Small intestine (tissue), 16 donors: Measurements from ENCODE around the gene ALDH3A1. TPM values are rescaled to one million over a fixed set of nuclear protein-coding genes. Genes with fewer than 3 reads are reported as not detected.

Experiments used
- DNase-seq, 2 donors: peaks; one replicate each; pipeline versions ENCODE4 v3.0.0 to v3.0.0-alpha.2; 2013
- FAIRE-seq: peaks from 2 replicates; lab custom pipeline; 2012; peaks lifted over from hg19 to GRCh38; lab: Jason Lieb, UNC
- H3K27ac ChIP-seq, 3 donors: one replicate each; pipeline ENCODE4 v1.5.1; 2013; ENCODE audit warnings: low read length in 2 of 3, mild to moderate bottlenecking in 2 of 3, control low read depth in 1 of 3, inconsistent platforms in 1 of 3, low read depth in 1 of 3, moderate library complexity in 1 of 3
- H3K27me3 ChIP-seq, 3 donors: one replicate each; pipeline ENCODE4 v1.6.1; 2013; ENCODE audit warnings: low read length in 3 of 3, inconsistent platforms in 1 of 3; ENCODE audit not compliant: control insufficient read depth in 3 of 3, insufficient read depth in 3 of 3
- H3K36me3 ChIP-seq, 3 donors: one replicate each; pipeline ENCODE4 v1.6.1; 2013; ENCODE audit warnings: low read length in 3 of 3, inconsistent platforms in 1 of 3, low read depth in 1 of 3, mild to moderate bottlenecking in 1 of 3, moderate library complexity in 1 of 3; ENCODE audit not compliant: control insufficient read depth in 3 of 3, insufficient read depth in 2 of 3
- H3K4me1 ChIP-seq, 3 donors: one replicate each; pipeline ENCODE4 v1.6.1; 2013; ENCODE audit warnings: low read length in 2 of 3, inconsistent platforms in 1 of 3, low read depth in 1 of 3, mild to moderate bottlenecking in 1 of 3, moderate library complexity in 1 of 3; ENCODE audit not compliant: control insufficient read depth in 3 of 3, insufficient read depth in 2 of 3
- H3K4me3 ChIP-seq, 3 donors: one replicate each; pipeline ENCODE4 v1.5.1; 2013; ENCODE audit warnings: low read length in 3 of 3, control low read depth in 1 of 3, inconsistent platforms in 1 of 3, low read depth in 1 of 3, mild to moderate bottlenecking in 1 of 3, moderate library complexity in 1 of 3
- H3K9me3 ChIP-seq, 2 donors: one replicate each; pipeline ENCODE4 v1.6.1; 2013; ENCODE audit warnings: low read depth in 1 of 2, low read length in 1 of 2; ENCODE audit not compliant: control insufficient read depth in 2 of 2, insufficient read depth in 1 of 2
- WGBS, 3 donors: extraction: QIAGEN DNeasy Blood & Tissue Kit; methylation state at CpG; one replicate each; pipeline ENCODE4 v1.1.7; 2013; 5-methylcytosine and 5-hydroxymethylcytosine counted together
- long read RNA-seq, 10 donors: transcript quantifications; one replicate each; lab custom pipeline, GENCODE V29; 2026
- polyA plus RNA-seq, 4 donors: library from polyadenylated mRNA; stranded (reverse) in 3 of 4; unstranded in 1 of 4; fragments of 200-250 nt in 3 of 4; fragments of 120-200 nt in 1 of 4; gene quantifications; one replicate each; pipeline versions ENCODE4 v1.2.1 to v1.2.3, GENCODE V29; 2013
- donor health status: healthy with polysubstance abuse.
- donor health status: control.
- donor health status: control.
- donor health status: Bipolar disorder and iron deficiency.
- donor health status: healthy.

ALDH3A1 gene
- 1 to 10 TPM in 3 of 4 donors, under 1 TPM in 1; 0.92 to 5.8 (median 3.1) TPM for polyA plus RNA-seq
- long read RNA-seq, donor 1 = 0 reads
- long read RNA-seq, donor 2 = 0 reads
- long read RNA-seq, donor 3 = 0 reads
- long read RNA-seq, donor 4 = 0 reads
- long read RNA-seq, donor 5 = 0 reads
- long read RNA-seq, donor 6, partial matches to known transcripts = 0 of 1 reads
- long read RNA-seq, donor 6, other reads (novel, unspliced or antisense) = 0 of 1 reads
- long read RNA-seq, donor 7 = 0 reads
- long read RNA-seq, donor 8 = 0 reads
- long read RNA-seq, donor 9 = 0 reads
- long read RNA-seq, donor 10 = 0 reads

DNA sequence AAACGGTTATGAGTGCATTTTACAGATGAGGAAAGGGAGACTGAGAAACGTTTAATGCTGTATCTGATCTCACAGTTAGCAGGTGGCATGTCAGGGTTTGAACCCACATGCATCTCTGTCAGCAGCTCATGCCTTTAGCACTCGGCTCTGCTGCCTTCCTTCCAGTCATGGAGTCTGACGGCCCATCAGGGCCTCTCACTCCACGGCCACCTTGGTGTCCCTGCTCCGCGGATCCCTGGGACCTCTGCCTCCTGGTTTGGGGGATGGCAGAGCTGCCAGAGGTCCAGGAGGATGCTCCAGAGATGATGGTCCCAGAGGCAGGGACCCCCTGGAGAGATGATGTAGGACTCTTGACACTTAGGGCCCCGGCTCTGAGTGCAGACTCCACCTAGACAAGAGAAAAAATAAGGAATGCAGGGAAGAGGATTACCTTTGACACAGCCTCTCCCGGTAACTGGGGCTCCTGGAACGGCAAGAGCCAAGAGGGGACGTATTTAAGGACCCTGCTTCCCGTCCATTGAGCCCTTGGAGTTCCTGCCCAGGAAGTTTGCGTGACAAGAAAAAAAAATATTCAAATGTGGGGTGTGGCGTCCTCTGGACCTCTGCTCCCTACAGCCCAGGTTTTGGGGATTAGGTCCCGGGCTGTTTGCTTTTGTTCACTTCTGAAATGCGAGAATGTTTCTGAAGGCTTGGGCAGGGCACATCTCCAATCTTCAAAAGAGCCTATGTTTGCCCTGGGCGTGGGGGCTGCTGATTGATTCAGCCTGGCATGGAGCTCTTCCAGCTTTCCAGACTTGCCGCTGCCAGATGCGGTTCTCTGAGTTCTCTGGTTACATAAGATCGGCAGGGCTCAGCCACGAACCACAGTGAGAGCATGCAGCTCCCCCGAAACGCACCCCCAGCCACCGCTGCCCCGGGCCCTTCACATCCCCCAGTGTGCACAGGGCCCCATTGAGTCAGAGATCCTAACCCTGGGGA is at the start of gene ALDH3A1:
Gene ALDH3A1, minus strand, starts transcription at position 470 of the 978 bp plus-strand sequence. CDS start 3,169 bp downstream, outside the sequence.
- H3K9me3 ChIP-seq = no peaks in the 10 kb centered on the region
- H3K4me3 ChIP-seq = no peak within 1 kb of the TSS
- DNase-seq (peak; percentile 37 to 73), FAIRE-seq (no peak)
- H3K36me3 ChIP-seq = no peaks in the 10 kb centered on the region
- H3K27ac ChIP-seq = no peak within 1 kb of the TSS
- H3K4me1 ChIP-seq = peaks cover 0 to 22% (median 0%) of the 10 kb centered on the region in 3 donors
- 15 to 48% (median 26%) methylated on average over 25 of the region's 25 CpGs for WGBS, 3 donors
- peaks cover 0 to 4% (median 0%) of the 10 kb centered on the region in 3 donors for H3K27me3 ChIP-seq

DNA sequence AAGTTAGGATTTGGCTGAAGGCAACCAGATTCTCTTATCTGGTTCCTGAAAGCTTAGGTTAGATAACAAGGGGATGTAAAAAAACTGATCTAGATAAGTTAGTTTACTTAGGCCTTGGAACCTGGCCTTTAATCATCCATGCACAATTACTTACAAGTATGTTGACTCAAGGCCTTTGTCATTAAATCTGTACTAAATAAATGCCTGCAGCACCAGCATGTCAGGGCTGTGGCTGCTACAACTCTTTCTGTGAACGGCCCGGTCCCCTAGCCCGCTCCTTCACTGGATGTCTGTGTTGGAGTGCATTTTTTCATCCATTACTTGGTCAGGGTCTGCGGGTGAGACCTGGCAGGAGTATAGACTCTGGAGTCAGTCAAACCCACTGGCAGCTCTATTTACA is 48.4 kb upstream of the ALDH3A1 start:
- peaks cover 3 to 38% (median 10%) of the 10 kb centered on the region in 3 donors for H3K36me3 ChIP-seq
- WGBS, 3 donors = 96 to 98% (median 97%) methylated on average over 4 of the region's 4 CpGs
- no peak for FAIRE-seq

DNA sequence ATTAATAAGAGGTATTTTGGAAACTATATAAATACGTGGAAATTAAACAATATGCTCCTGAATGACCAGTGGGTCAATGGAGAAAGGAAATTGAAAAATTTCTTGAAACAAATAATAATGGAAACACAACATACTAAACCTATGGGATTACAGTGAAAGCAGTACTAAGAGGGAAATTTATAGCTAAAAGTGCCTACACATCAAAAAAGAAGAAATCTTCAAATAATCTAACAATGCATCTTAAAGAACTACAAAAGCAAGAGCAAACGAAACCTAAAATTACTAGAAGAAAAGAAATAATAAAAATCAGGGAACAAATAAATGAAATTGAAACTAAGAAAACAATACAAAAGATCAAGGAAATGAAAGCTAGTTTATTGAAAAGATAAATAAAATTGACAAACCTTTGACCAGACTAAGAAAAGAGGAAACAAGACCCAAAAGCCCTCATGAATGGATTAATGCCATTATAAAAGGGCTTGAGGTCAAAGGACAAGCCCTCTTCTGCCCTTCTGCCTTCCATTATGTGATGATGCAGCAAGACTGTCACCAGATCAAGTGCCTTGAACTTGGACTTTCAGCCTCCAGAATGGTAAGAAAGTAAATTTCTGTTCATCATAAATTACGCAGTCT is 43.9 kb upstream of the ALDH3A1 start:
- H3K9me3 ChIP-seq = peaks cover 0 to 24% of the 10 kb centered on the region in 2 donors
- peaks cover 3 to 39% (median 6%) of the 10 kb centered on the region in 3 donors for H3K36me3 ChIP-seq
- WGBS, 3 donors = 93 to 95% (median 94%) methylated on average over 3 of the region's 3 CpGs
- DNase-seq = no peak
- FAIRE-seq = peak; percentile 5
- H3K4me1 ChIP-seq = no peaks in the 10 kb centered on the region
- H3K4me3 ChIP-seq = no peak overlapping the region
- H3K27ac ChIP-seq = no peak overlapping the region
- no peaks in the 10 kb centered on the region for H3K27me3 ChIP-seq

More for the DNA sequence above, 48.4 kb upstream of the ALDH3A1 start:
- peaks cover 0 to 30% of the 10 kb centered on the region in 2 donors for H3K9me3 ChIP-seq
- no peak overlapping the region for H3K27ac ChIP-seq
- DNase-seq = no peak
- no peak overlapping the region for H3K4me3 ChIP-seq
- H3K4me1 ChIP-seq = no peaks in the 10 kb centered on the region
- H3K27me3 ChIP-seq = no peaks in the 10 kb centered on the region

DNA sequence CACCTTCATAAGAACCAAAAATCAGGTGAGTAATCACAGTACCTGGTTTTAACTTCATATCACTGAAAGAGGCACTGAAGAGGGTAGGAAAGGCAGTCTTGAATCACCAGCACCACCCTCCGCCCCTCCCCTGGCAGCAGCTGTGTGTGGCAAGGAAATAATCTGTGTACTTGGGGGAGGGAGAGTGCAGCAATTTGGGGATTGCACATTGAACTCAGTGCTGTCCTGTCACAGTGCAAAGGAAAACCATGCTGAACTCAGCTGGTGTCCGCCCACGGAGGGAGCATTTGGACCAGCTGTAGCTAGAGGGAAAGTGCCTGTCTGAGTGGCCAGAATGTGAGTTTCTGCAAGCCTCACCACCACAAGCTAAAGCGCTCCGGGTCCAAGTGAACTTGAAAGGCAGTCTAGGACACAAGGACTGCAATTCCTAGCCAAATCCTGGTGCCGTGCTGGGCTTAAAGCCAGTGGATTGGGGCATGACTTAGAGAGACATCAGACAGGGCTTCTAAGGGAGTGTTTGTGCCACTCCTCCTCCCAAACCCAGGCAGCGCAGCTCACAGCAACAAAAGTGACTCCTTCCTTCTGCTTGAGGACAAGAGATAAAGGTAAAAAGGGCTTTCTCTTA is 39.7 kb upstream of the ALDH3A1 start:
- H3K4me3 ChIP-seq = no peak overlapping the region
- no peaks in the 10 kb centered on the region for H3K27me3 ChIP-seq
- no peak for FAIRE-seq
- no peaks in the 10 kb centered on the region for H3K9me3 ChIP-seq
- H3K4me1 ChIP-seq = no peaks in the 10 kb centered on the region
- DNase-seq = peak in 1 of 2 donors; percentile 25
- 75 to 86% (median 85%) methylated on average over 7 of the region's 7 CpGs for WGBS, 3 donors
- H3K36me3 ChIP-seq = peaks cover 0 to 34% (median 3%) of the 10 kb centered on the region in 3 donors
- no peak overlapping the region for H3K27ac ChIP-seq

DNA sequence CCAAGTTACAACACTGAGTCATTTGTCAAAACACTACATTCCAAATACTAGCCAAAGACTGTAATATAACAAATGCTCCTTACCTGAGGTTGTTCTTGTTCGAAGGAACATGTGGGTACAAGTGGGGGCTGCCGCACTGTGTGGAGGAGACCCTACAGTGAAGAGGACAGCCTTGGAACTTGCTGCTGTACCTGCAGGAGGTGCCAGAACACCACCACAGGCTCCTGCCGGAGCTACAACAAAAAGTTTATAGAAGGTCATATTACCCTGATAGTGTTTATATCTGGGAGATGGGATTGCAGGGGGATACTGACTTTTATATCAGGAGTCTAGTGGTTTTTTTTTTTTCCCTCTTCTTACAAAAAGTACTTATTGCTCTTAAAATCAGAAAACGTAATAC is 37.8 kb upstream of the ALDH3A1 start:
- Histone ChIP-seq H3K27me3 (no peaks in the 10 kb centered on the region), H3K4me1 (no peaks in the 10 kb centered on the region), H3K36me3 (peaks cover 0 to 34% (median 3%) of the 10 kb centered on the region in 3 donors), H3K9me3 (no peaks in the 10 kb centered on the region), H3K27ac (no peak overlapping the region), H3K4me3 (no peak overlapping the region)
- 69 to 71% (median 70%) methylated on average over 4 of the region's 4 CpGs for WGBS, 3 donors
- no peak for DNase-seq
- no peak for FAIRE-seq

DNA sequence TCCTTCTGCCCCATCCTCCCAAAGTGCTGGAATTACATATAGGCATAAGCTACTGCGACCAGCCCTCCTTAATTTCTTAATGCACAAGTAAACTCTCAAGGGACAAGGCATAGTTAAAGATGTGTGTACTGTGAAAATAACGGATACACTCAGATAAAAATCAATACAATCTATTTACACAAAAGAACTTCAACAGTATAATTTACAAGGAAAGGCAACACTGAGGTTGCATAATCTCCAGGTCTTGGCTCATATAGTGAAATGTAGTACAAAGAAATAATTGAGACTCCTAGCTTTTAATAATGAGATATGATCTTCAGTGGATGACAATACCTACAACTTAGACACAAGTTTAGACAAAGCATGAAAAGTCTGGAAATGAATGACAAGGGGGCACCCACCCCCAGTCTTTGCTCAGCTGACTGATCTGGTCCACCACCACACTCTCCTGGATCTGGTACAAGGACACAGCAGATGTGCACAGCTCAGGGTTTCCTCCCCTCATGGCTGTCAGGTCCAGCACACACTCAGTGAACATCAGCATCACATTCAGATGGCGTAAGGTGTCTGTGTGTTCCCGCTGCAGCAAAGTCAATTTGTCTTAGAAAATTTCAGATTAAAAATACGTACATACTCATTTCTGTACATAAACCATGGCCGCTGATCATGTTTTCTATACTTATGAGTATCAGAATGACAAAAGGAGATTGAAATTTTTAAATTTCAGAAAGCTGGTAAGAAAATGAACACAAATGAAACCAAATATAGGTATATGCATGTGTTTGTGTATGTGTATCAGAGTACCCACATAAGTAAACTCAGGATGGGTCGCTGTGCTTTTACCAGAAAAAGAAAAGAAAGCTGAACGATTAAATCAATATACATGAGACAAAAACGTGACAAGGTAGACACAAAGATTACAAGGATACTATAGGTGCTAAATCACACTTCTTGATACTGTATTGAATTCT is 33.7 kb upstream of the ALDH3A1 start:
- peaks cover 0 to 29% (median 3%) of the 10 kb centered on the region in 3 donors for H3K36me3 ChIP-seq
- DNase-seq (no peak), FAIRE-seq (no peak)
- H3K4me1 ChIP-seq = no peaks in the 10 kb centered on the region
- 80 to 83% (median 80%) methylated on average over 9 of the region's 9 CpGs for WGBS, 3 donors
- H3K9me3 ChIP-seq = no peaks in the 10 kb centered on the region
- no peak overlapping the region for H3K4me3 ChIP-seq
- no peaks in the 10 kb centered on the region for H3K27me3 ChIP-seq
- H3K27ac ChIP-seq = no peak overlapping the region

DNA sequence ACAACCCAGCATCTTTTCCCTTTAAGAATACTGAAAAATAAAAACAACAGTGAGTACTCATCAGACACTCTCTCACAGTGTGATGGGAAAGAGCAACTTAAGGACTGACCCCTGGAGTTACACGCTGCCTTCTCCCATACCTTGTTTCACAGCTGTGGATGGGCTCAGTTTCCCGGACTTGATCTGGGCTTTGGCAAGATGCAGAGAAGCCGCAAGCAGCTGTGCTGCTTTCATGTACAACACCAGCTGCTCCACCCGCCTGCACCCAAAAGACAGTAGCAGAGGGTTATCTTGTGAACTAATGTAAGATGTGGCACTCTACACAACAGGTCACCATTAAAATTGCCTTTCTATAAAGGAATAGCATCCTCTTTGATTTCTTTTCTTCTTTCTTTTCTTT is 32.7 kb upstream of the ALDH3A1 start:
- FAIRE-seq = no peak
- Histone ChIP-seq H3K27ac (no peak overlapping the region), H3K36me3 (peaks cover 0 to 31% (median 3%) of the 10 kb centered on the region in 3 donors), H3K27me3 (no peaks in the 10 kb centered on the region), H3K9me3 (no peaks in the 10 kb centered on the region), H3K4me1 (no peaks in the 10 kb centered on the region), H3K4me3 (no peak overlapping the region)
- WGBS, 3 donors = 91 to 97% (median 92%) methylated on average over 4 of the region's 4 CpGs
- DNase-seq = no peak
